HG03066 (cell line): ENCODE results near the gene SHC4.
"Not testable (repeated sequence)": the region's sequence is repeated elsewhere in the genome, so short reads cannot be mapped to it uniquely, and the experiment has no call there.

Experiments
- ATAC-seq: cut with Tn5 transposase; IDR thresholded peaks from one replicate; pipeline ENCODE4 v1.9.1; 2021; ENCODE audit warnings: low read depth; ENCODE audit not compliant: unreplicated experiment

Gene SHC4

GRCh38 chr15:48856942-48857341, 106.8 kb downstream of the SHC4 start:
- ATAC-seq, result no peak

- ATAC-seq, result no peak
These were observed 107.9 kb downstream of the SHC4 start for GRCh38 chr15:48855501-48856440.

DNA sequence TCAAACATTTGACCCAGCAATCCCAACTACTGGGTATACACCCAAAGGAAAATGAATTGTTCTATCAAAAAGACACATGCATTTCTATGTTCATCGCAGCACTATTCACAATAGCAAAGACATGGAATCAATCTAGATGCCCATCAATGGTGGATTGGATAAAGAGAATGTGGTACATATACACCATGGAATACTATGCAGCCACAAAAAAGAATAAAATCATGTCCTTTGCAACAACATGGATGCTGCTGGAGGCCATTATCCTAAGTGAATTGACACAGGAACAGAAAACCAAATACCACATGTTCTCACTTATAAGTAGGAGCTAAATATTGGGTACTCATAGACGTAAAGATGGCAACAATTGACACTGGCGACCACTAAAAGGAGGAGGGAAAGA, 109.3 kb downstream of the SHC4 start:
- ATAC-seq, result not testable (repeated sequence)

DNA sequence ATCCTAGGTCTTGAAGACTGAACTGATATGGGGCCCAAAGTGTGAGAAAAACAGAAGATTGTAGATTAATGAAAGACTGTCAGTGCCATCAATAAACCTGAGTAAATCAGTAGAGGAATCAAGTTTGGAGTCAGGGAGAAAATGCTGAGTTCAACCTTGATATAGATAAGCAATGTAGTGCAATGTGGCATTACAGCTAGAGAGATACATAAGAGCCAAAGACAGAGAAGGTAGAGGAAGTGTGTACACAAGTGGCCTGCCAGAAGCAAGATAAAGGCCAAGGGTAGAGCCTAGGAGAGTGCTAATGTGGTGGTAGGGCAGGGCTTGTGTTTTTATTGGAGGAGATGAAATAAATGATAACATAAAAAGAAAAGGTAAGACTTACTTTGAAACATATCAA, 111.8 kb downstream of the SHC4 start:
- ATAC-seq, result no peak

GRCh38 chr15:48850648-48851047, 113.1 kb downstream of the SHC4 start:
- no peak for ATAC-seq

GRCh38 chr15:48845123-48845522, 118.6 kb downstream of the SHC4 start:
- ATAC-seq, result no peak

DNA sequence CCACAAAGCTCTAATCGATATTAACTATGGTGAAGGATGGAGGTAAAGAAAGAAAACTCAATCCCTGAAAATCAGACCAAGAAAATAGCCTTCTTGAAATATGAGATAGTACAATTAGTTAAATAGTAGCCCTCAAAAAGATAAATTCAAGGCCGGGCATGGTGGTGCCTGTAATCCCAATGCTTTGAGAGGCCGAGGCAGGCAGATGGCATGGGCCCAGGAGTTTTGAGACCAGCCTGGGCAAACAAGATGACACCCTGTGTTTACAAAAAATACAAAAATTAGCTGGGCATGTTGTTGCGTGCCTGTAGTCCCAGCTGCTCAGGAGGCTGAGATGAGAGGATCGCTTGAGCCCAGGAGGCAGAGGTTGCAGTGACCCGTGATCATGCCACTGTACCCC, 121.2 kb downstream of the SHC4 start:
- no peak for ATAC-seq

DNA sequence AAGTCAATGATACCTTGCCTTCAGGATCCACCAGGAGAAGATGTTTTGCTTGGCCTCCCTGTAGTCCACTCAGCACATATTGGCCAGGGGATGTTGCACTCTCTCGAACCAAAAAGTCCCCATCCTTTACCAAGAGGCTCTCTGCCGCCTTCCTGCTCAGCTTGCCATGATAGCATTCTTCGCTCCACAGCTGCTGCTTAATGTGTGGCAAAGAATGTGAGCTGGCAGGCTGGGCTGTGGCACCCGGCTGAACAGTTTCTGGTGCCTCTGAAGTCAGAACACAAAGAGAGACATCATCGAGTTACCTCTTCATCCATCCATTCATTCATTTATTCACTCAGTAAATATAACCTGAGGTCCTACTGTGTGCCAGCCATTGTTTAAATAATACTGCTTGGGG, 129.0 kb downstream of the SHC4 start:
- no peak for ATAC-seq

DNA sequence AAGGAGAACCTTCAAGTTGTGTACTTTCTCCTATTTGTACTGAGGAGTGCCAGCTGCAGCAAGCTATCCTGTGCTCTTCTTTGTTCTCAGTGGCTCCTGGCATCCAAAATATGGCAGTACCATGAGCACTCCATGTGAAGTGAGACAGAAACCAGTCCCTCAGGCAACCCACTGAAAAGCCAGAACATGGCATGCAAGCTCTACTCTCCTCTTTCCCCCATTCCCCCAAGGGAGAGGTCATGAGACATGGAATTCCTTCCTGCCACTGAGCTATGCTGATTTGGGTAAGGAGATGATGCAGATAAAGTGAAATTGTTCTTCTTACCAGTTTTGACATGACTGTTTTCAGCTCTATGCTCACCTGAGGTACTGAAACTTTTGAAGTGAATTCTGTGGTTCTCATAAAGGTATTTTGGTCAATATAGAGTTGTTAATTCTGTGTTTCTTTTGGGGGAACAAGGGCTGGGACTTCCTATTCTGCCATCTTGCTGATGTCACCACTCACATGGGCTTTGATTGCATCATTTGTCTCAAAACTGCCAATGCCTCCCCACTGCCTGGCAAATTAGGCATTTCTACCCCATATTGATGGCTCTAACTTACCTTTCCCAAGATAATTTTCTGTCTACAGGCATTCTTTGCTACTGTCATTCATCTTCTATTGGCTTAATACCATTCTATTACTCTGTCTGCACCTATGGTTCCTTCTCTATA, 130.0 kb downstream of the SHC4 start:
- ATAC-seq, result no peak

GRCh38 chr15:48832648-48833047, 131.1 kb downstream of the SHC4 start:
- ATAC-seq, result no peak

- ATAC-seq, result no peak
These were observed 134.8 kb downstream of the SHC4 start for GRCh38 chr15:48828906-48829305.

- no peak for ATAC-seq
These were observed 135.2 kb downstream of the SHC4 start for GRCh38 chr15:48828471-48828870.

GRCh38 chr15:48825075-48825474, 138.6 kb downstream of the SHC4 start:
- ATAC-seq, result no peak

GRCh38 chr15:48823706-48824105, 140.0 kb downstream of the SHC4 start:
- ATAC-seq, result no peak

DNA sequence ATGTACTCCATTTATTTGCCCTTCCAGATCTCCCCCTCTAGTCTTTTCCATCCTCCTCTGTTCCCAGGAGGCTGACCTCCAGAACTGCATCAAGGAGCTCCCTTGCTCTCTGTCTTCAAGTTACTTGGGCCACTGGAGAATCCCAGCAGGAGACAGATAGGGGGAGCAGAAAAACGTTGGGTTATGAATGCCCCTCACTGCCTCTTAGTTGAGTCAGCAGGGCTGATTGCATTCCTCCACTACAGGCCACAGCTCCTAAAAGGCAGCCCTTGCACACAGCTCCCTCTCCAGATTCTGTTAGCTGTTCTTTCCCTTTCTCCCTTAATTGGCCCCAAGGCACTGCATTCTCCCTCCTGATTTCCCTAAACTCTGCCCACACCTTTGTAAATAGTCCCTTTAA, 140.5 kb downstream of the SHC4 start:
- ATAC-seq, result no peak

GRCh38 chr15:48814286-48814685, 149.4 kb downstream of the SHC4 start:
- ATAC-seq, result no peak

- no peak for ATAC-seq
These were observed 152.3 kb downstream of the SHC4 start for GRCh38 chr15:48811325-48811958.

- ATAC-seq, result peak; percentile 95
These were observed 153.1 kb downstream of the SHC4 start, which contains the start of gene CEP152 for GRCh38 chr15:48810414-48811324. Gene CEP152 (minus strand): TSS chr15:48811069. CDS start chr15:48805649, 5,420 bp downstream.

DNA sequence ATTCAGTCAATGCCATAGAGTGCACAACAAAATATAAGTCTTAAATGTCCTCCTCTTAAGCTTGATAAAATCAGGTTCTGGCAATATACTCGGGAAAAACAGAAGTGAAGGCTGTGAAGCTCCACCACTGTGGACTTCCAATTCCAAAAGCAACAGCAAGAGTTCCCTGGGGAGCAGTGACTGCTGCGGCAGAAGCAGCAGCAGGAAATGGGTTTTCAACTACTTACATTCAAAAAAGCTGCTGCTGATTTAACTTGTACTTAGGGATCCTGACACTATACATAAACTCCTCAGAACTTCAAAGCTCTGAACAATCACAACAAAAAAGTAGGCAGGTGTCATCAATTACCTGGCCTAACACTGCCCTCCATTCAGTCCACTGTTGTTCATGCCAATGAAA, 157.6 kb downstream of the SHC4 start:
- ATAC-seq, result no peak

GRCh38 chr15:48805591-48805990, 158.1 kb downstream of the SHC4 start:
- no peak for ATAC-seq
